ENCODE measurements around the gene MGAT5B. TPM values are rescaled to one million over a fixed set of nuclear protein-coding genes. Genes with fewer than 3 reads are reported as not detected.

MGAT5B gene
- 13.1 to 25.1 TPM (median 22.7 TPM) in 5 replicates for total RNA-seq (2022; extraction: Qiagen RNA extraction; ENCODE audit: low read depth)

GRCh38 chr17:76868176-76868668, at the start of gene MGAT5B:
TSS of gene MGAT5B (plus strand) at chr17:76868404. CDS start at chr17:76869030, 626 bp downstream.

Other genes starting within 250 kb of the MGAT5B start
- 0.27 to 0.60 TPM in 2 of 5 replicates, not detected in the others for gene ST6GALNAC1, start 224.6 kb upstream of the MGAT5B start, total RNA-seq (2022; extraction: Qiagen RNA extraction; ENCODE audit: low read depth)
- 55.2 to 98.1 TPM (median 62.8 TPM) in 5 replicates for gene MXRA7, start 157.4 kb upstream of the MGAT5B start, total RNA-seq (2022; extraction: Qiagen RNA extraction; ENCODE audit: low read depth)
- gene JMJD6, start 141.8 kb upstream of the MGAT5B start, total RNA-seq (2022; extraction: Qiagen RNA extraction; ENCODE audit: low read depth) = 77.4 to 84.0 TPM (median 81.2 TPM) in 5 replicates
- 55.9 to 69.1 TPM (median 60.4 TPM) in 5 replicates for gene METTL23, start 141.6 kb upstream of the MGAT5B start, total RNA-seq (2022; extraction: Qiagen RNA extraction; ENCODE audit: low read depth)
- gene SRSF2, start 131.1 kb upstream of the MGAT5B start, total RNA-seq (2022; extraction: Qiagen RNA extraction; ENCODE audit: low read depth) = 368 to 476 TPM (median 454 TPM) in 5 replicates
- gene MFSD11, start 130.3 kb upstream of the MGAT5B start, total RNA-seq (2022; extraction: Qiagen RNA extraction; ENCODE audit: low read depth) = 19.9 to 21.8 TPM (median 21.0 TPM) in 5 replicates